GM10266 (cell line): Measurements from ENCODE around the gene KCNN1.

ENCODE experiments used
- DNase-seq: peaks from one replicate; pipeline ENCODE4 v3.0.0; 2012; ENCODE audit errors: extremely low spot score
- CTCF ChIP-seq: IDR thresholded peaks from 2 replicates; pipeline ENCODE4 v1.5.1; 2012; ENCODE audit warnings: mild to moderate bottlenecking, low read depth; ENCODE audit not compliant: control insufficient read depth, insufficient read depth; ENCODE audit errors: missing control alignments

The KCNN1 gene

GRCh38 chr19:18049385-18049784 lies 82.5 kb downstream of the KCNN1 start:
- no peak for TF ChIP-seq CTCF
- DNase-seq = no peak
